GM18508 (cell line): ENCODE data around the gene SHROOM2.
"Not testable (repeated sequence)": the region's sequence is repeated elsewhere in the genome, so short reads cannot be mapped to it uniquely, and the experiment has no call there.

Experiments used
- ATAC-seq: cut with Tn5 transposase; IDR thresholded peaks from one replicate; pipeline ENCODE4 v1.9.1; 2021; ENCODE audit warnings: moderate number of reproducible peaks; ENCODE audit not compliant: insufficient read depth, unreplicated experiment

Gene SHROOM2, protein sequence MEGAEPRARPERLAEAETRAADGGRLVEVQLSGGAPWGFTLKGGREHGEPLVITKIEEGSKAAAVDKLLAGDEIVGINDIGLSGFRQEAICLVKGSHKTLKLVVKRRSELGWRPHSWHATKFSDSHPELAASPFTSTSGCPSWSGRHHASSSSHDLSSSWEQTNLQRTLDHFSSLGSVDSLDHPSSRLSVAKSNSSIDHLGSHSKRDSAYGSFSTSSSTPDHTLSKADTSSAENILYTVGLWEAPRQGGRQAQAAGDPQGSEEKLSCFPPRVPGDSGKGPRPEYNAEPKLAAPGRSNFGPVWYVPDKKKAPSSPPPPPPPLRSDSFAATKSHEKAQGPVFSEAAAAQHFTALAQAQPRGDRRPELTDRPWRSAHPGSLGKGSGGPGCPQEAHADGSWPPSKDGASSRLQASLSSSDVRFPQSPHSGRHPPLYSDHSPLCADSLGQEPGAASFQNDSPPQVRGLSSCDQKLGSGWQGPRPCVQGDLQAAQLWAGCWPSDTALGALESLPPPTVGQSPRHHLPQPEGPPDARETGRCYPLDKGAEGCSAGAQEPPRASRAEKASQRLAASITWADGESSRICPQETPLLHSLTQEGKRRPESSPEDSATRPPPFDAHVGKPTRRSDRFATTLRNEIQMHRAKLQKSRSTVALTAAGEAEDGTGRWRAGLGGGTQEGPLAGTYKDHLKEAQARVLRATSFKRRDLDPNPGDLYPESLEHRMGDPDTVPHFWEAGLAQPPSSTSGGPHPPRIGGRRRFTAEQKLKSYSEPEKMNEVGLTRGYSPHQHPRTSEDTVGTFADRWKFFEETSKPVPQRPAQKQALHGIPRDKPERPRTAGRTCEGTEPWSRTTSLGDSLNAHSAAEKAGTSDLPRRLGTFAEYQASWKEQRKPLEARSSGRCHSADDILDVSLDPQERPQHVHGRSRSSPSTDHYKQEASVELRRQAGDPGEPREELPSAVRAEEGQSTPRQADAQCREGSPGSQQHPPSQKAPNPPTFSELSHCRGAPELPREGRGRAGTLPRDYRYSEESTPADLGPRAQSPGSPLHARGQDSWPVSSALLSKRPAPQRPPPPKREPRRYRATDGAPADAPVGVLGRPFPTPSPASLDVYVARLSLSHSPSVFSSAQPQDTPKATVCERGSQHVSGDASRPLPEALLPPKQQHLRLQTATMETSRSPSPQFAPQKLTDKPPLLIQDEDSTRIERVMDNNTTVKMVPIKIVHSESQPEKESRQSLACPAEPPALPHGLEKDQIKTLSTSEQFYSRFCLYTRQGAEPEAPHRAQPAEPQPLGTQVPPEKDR (N-terminal part only)

GRCh38 chrX:9785944-9786797 lies at the start of gene SHROOM2:
TSS of gene SHROOM2 (plus strand) at chrX:9786429. CDS start at chrX:9786546, 117 bp downstream.
- no peak for ATAC-seq

DNA sequence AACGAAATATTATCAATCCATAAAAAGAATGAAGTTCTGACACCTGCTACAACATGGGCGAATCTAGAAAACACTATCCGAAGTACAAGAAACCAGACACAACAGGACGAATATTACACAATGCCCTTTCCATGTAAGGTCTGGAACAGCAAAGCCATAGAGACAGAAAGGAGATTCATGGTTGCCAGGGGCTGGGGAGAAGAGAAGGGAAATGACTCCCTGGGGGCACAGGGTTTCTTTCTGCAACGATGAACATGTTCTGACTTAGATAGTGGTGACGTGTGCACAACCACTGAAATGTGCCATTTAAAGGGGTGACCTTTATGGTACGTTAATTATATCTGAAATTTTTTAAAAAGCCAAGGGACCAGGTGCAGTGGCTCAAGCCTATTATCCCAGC lies 48.9 kb upstream of the SHROOM2 start:
- no peak for ATAC-seq

- ATAC-seq = no peak
These were observed 48.1 kb upstream of the SHROOM2 start for GRCh38 chrX:9738151-9738550.

DNA sequence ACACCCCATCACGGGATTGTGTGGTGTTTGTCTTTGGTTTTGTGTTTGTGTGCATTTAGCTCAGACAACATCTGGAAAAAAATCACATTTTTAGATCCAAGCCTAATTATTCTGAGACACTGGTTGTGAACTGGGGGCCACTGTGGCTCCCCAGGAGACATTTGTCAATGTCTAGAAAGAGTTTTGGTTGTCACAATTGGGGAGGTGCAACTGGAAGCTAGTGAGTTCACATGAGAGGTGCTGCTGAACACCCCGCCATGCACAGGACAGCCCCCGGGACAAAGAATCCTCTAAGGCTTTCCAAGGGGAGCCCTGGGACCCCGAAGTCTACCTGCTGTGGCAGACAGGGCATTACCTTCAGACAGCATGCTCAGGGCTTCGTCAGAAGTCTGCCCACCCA lies 47.1 kb upstream of the SHROOM2 start:
- no peak for ATAC-seq

- no peak for ATAC-seq
These were observed 40.7 kb upstream of the SHROOM2 start for GRCh38 chrX:9745417-9746115.

DNA sequence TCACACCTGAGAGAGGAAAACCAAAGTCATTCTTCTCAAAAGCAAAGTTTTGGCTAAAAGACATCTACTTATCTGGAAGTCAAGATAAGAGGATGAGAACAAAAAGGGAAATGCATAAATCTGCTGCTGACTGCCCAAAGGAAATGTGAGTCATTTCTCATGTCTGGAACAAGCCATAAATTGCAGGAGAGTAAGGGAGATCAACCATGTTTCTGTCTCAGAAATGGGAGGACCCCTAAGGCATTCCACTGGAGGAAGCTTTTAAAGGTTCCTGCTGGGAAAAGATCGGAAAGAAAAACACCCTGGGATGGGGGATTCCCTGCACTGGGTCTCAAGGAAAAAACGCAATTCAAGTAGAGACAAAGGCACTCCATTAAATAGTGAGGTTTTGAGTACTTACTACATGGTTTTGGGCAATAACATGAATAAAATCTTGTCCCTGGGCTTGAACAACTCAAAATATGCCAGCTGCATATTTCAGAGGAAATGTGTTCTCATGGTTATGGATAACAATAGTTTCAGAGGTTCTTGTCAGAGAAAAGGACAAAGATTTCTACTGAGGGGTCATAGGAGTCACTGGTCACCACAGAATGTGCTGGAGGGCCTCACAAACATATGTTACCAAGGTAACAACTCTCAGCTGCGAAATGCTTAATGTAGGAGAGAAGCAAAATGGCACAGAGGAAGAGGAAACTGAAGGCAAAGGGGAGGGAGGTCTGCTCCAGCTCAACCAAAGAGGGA lies 39.9 kb upstream of the SHROOM2 start:
- no peak for ATAC-seq

- no peak for ATAC-seq
These were observed 38.6 kb upstream of the SHROOM2 start for GRCh38 chrX:9747644-9748043.

DNA sequence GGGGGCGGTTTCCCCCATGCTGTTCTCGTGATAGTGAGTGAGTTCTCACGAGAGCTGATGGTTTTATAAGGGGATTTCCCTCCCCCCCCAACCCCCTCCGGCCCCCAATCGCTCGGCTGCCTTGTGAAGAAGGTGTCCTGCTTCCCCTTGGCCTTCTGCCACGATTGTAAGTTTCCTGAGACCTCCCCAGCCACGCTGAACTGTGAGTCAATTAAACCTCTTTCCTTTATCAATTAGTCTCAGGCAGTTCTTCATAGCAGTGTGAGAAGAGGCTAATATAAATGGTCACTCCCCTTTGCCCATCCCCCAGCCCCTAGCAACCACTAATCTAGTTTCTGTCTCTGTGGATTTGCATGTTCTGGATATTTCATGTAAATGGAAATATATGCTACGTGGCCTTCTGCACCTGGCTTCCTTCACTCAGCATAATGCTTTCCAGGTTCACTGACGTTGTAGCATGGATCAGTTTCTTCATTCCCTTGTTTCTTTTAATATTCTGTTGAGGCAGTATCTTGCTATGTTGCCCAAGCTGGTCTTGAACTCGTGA lies 37.0 kb upstream of the SHROOM2 start:
- no peak for ATAC-seq

GRCh38 chrX:9757366-9757765 lies 28.9 kb upstream of the SHROOM2 start:
- no peak for ATAC-seq

DNA sequence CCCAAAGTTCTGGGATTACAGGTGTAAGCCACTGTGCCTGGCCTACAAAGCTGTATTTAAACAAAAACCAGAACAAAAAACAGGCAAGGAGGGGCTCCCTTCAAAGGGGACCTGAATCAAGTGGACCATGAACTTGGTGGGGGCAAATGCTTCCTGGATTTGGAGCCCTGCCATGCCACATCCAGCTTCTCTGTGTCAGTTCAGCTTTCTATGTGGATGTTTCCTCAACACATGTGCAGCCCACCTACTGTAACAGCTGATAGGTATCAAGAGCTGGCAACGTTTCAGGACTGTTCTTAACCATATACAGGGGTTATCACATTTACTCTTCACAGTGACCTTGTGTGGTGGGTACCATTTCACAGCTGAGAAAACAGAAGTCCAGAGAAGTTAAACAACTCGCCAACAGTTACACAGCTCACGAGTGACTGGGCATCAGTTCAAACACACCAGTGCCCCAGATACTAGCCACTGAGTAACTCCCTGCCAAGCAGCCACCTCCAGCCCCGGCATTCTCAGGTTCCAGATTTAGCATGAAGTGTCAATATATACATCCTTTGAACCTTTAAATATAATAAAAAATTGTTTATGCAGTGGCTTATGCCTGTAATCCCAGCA lies 28.1 kb upstream of the SHROOM2 start:
- ATAC-seq = no peak

DNA sequence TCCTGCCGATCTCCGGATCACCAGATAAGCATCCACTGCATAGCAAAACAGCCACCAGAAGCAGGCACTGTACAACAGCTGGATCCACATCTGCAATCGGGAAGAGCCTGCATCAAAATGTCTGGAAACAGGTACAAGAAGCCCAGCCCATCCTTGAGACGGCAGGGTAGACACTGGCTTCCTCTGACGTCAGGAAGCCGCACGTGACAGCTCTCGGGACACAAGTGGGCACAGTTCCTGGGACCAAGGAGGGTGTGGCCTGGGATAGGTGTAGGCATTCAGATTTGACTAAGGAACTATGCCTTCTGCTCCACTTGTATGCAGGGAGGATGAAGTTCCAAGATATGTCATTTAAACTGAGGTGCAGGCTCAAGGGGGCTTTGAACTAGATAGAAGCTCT lies 26.9 kb upstream of the SHROOM2 start:
- ATAC-seq = no peak

GRCh38 chrX:9765072-9765736 lies 21.0 kb upstream of the SHROOM2 start:
- no peak for ATAC-seq

DNA sequence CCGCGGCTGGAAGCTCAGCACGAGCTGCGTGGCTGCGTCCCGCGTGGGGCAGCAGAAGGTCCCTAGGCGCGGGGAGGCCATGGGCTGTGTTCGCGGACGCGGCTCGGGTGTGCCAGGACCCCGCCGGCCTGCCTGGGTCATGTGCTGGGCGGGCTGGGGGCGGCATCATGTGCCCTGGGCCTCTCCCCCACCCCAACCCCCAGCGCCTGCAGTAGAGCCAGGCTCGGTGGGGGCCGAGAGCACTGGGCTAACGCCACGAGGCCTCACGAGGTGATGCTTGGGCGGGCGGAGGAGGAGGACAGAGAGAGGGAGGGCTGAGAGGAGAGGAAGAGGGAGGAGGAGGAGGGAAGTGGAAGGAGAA lies 20.5 kb upstream of the SHROOM2 start, which contains the start of gene GPR143:
GPR143 (minus strand) TSS at position 111 of the 361 bp plus-strand sequence; CDS start at position 81, 30 bp downstream.
- ATAC-seq = no peak

- no peak for ATAC-seq
These were observed 18.9 kb upstream of the SHROOM2 start for GRCh38 chrX:9767375-9767774.

- not testable (repeated sequence) for ATAC-seq
These were observed 17.8 kb upstream of the SHROOM2 start for GRCh38 chrX:9768321-9768839.

- no peak for ATAC-seq
These were observed 15.9 kb upstream of the SHROOM2 start for GRCh38 chrX:9770319-9770718.

DNA sequence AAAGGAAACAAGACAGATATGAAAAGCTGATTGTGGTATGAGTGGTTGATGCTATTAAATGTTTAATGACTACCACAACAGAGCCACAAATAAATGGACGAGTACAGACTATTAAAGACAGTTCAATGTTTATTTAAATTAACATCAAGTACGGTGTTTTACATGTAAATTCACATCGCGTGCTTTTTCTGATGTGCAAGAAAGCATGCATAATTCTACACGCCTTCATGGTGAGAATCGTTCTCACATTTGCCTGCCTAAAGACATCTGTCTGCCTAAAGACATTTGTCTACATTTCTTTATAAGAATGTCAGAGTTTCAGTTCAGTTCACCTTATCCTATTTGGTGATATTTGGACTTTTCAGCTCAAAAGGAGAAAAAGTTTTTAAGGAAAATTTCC lies 13.3 kb upstream of the SHROOM2 start:
- no peak for ATAC-seq
